HCT116 (cell line): ENCODE measurements around the gene WDR48. TPM values are rescaled to one million over a fixed set of nuclear protein-coding genes. Genes with fewer than 3 reads are reported as not detected.
A peak's percentile ranks its signal among the peaks of the same experiment; 100 is the strongest.

Experiments used
- ATAC-seq: fragments of 200-7000 bp; cut with Tn5 transposase; 2 replicates; pipeline ENCODE4 v1.9.1; 2020; ENCODE audit warnings: mild to moderate bottlenecking, moderate library complexity
- BruUV-seq: library from RNA; stranded (reverse); fragments of 400-500 nt; replicated peaks from 2 replicates; lab custom pipeline; 2021; lab: Mats Ljungman, UMichigan
- CTCF ChIA-PET: fragments of 300-600 bp; sonication (Branson Sonifier 250); formaldehyde crosslinking; loops from one replicate; lab custom pipeline; 2021; ENCODE audit warnings: antibody characterized with exemption; lab: Charles Lee
- POLR2A ChIA-PET: fragments of 300-600, 350-600 bp; sonication (Branson Sonifier 250); formaldehyde crosslinking; loops from one replicate; lab custom pipeline; 2021; ENCODE audit warnings: antibody characterized with exemption; lab: Charles Lee
- RAD21 ChIA-PET, 2 experiments: fragments of 300-600 bp; sonication (Branson Sonifier 250); formaldehyde crosslinking; loops; one replicate each; lab custom pipeline; 2023; ENCODE audit warnings: low total read pairs in 2 of 2; ENCODE audit not compliant: uncharacterized antibody in 2 of 2, unreplicated experiment in 2 of 2, low non-redundant PET in 1 of 2; lab: Charles Lee
- DNase-seq: peaks from one replicate; pipeline ENCODE4 v3.0.0-alpha.2; 2010; ENCODE audit warnings: low read depth, low spot score
- H2AFZ ChIP-seq: fragments of 200-600 bp; shearing (Covaris generic), sonication (generic); 2 replicates; pipeline ENCODE4 v1.6.1; 2017; ENCODE audit warnings: low read depth, mixed run types, mixed read lengths, antibody characterized with exemption, low read length; ENCODE audit not compliant: poor library complexity, severe bottlenecking
- H3K27ac ChIP-seq: 2 replicates; pipeline ENCODE4 v1.5.1; 2012; ENCODE audit warnings: low read depth, low read length
- H3K27me3 ChIP-seq: fragments of 200-600 bp; sonication (generic); 2 replicates; pipeline ENCODE4 v1.6.1; 2016; ENCODE audit warnings: mixed run types, low read length, mixed read lengths; ENCODE audit not compliant: insufficient read depth
- H3K36me3 ChIP-seq, 2 experiments: fragments of 200-500 bp in 1 of 2; fragments of 200-600 bp in 1 of 2; sonication (Bioruptor generic) in 1 of 2; sonication (generic) in 1 of 2; 2 replicates each; pipeline versions ENCODE4 v1.5.1 to v1.6.1; 2014 to 2016; ENCODE audit warnings: low read length in 2 of 2, inconsistent platforms in 1 of 2, mixed read lengths in 1 of 2, mixed run types in 1 of 2; ENCODE audit not compliant: insufficient read depth in 2 of 2, control insufficient read depth in 1 of 2
- H3K4me1 ChIP-seq, 2 experiments: fragments of 200-600 bp in 1 of 2; sonication (generic) in 1 of 2; 2 replicates each; pipeline versions ENCODE4 v1.5.1 to v1.6.1; 2012 to 2017; ENCODE audit warnings: low read length in 2 of 2, inconsistent platforms in 1 of 2, mild to moderate bottlenecking in 1 of 2, mixed read lengths in 1 of 2, mixed run types in 1 of 2, moderate library complexity in 1 of 2; ENCODE audit not compliant: insufficient read depth in 2 of 2, control insufficient read depth in 1 of 2
- H3K4me2 ChIP-seq: fragments of 200-600 bp; sonication (generic); 2 replicates; pipeline ENCODE4 v1.6.1; 2017; ENCODE audit warnings: mixed run types, low read length, mixed read lengths
- H3K4me3 ChIP-seq, 2 experiments: fragments of 200-600 bp in 1 of 2; sonication (generic) in 1 of 2; replicated peaks in 1 of 2; 2 replicates each; pipeline ENCODE4 v1.5.1; 2011 to 2016; ENCODE audit warnings: low read length in 2 of 2, control low read depth in 1 of 2, low read depth in 1 of 2, mild to moderate bottlenecking in 1 of 2, mixed read lengths in 1 of 2, mixed run types in 1 of 2
- H3K79me2 ChIP-seq: fragments of 200-600 bp; sonication (generic); 2 replicates; pipeline ENCODE4 v1.6.1; 2017; ENCODE audit warnings: mild to moderate bottlenecking, mixed run types, low read length, moderate library complexity, mixed read lengths; ENCODE audit not compliant: insufficient read depth
- H3K9ac ChIP-seq: fragments of 200-600 bp; sonication (generic); 2 replicates; pipeline ENCODE4 v1.6.1; 2016; ENCODE audit warnings: low read length, mixed read lengths
- H3K9me2 ChIP-seq: fragments of 200-600 bp; sonication (generic), shearing (Covaris generic); 2 replicates; pipeline ENCODE4 v1.6.1; 2017; ENCODE audit warnings: mixed run types, mild to moderate bottlenecking, moderate library complexity; ENCODE audit not compliant: insufficient read depth
- H3K9me3 ChIP-seq, 2 experiments: fragments of 200-500 bp in 1 of 2; fragments of 200-600 bp in 1 of 2; sonication (Bioruptor generic) in 1 of 2; sonication (generic) in 1 of 2; 2 replicates each; pipeline ENCODE4 v1.6.1; 2014 to 2017; ENCODE audit warnings: low read length in 2 of 2, mixed read lengths in 2 of 2, inconsistent platforms in 1 of 2, low read depth in 1 of 2, mild to moderate bottlenecking in 1 of 2, mixed run types in 1 of 2, moderate library complexity in 1 of 2; ENCODE audit not compliant: control insufficient read depth in 1 of 2, insufficient read depth in 1 of 2
- H4K20me1 ChIP-seq: fragments of 200-600 bp; sonication (generic), shearing (Covaris generic); 2 replicates; pipeline ENCODE4 v1.6.1; 2017; ENCODE audit warnings: mixed run types, mild to moderate bottlenecking, moderate library complexity; ENCODE audit not compliant: insufficient read depth
- CBX3 ChIP-seq: IDR thresholded peaks from 2 replicates; pipeline ENCODE4 v1.6.1; 2012; ENCODE audit warnings: low read depth
- ELF1 ChIP-seq: IDR thresholded peaks from 2 replicates; pipeline ENCODE4 v1.6.1; 2012; ENCODE audit warnings: low read depth, borderline replicate concordance
- EZH2phosphoT487 ChIP-seq: fragments of 200-600 bp; IDR thresholded peaks from 2 replicates; pipeline ENCODE4 v1.6.1; 2018; ENCODE audit warnings: antibody characterized with exemption, borderline replicate concordance
- FOSL1 ChIP-seq: IDR thresholded peaks from 2 replicates; pipeline ENCODE4 v1.6.1; 2012; ENCODE audit warnings: low read depth
- JUND ChIP-seq: IDR thresholded peaks from 2 replicates; pipeline ENCODE4 v1.6.1; 2012
- POLR2AphosphoS5 ChIP-seq: IDR thresholded peaks from 2 replicates; pipeline ENCODE4 v1.6.1; 2011; ENCODE audit warnings: mild to moderate bottlenecking, low read depth, low read length, moderate library complexity
- RAD21 ChIP-seq: IDR thresholded peaks from 2 replicates; pipeline ENCODE4 v1.6.1; 2012; ENCODE audit warnings: low read depth, mild to moderate bottlenecking
- SIN3A ChIP-seq: IDR thresholded peaks from 2 replicates; pipeline ENCODE4 v1.6.1; 2012; ENCODE audit warnings: low read depth
- SP1 ChIP-seq: IDR thresholded peaks from 2 replicates; pipeline ENCODE4 v1.6.1; 2012; ENCODE audit warnings: low read depth
- SRF ChIP-seq: IDR thresholded peaks from 2 replicates; pipeline ENCODE4 v1.6.1; 2012; ENCODE audit warnings: low read depth
- TCF7L2 ChIP-seq: IDR thresholded peaks from 2 replicates; pipeline ENCODE4 v1.7.0; 2011; ENCODE audit warnings: borderline replicate concordance, inconsistent platforms; ENCODE audit not compliant: insufficient read depth, insufficient read length; ENCODE audit errors: extremely low read depth
- YY1 ChIP-seq: IDR thresholded peaks from 2 replicates; pipeline ENCODE4 v1.6.1; 2011; ENCODE audit warnings: low read length, low read depth, moderate library complexity, mild to moderate bottlenecking; ENCODE audit not compliant: insufficient replicate concordance; ENCODE audit errors: extremely low read depth
- intact Hi-C: fragments of 100-400 bp; cut with micrococcal nuclease; formaldehyde crosslinking; loops from 2 replicates; pipeline ENCODE4 v1.10.0; 2022
- total RNA-seq: library from RNA; stranded (reverse); gene quantifications from one replicate; pipeline ENCODE4 v1.2.1, GENCODE V29; 2021; ENCODE audit not compliant: unreplicated experiment
- TF ChIP-seq, protein P1 (sequence below): IDR thresholded peaks from 2 replicates; pipeline ENCODE4 v1.6.1; 2011; ENCODE audit warnings: mild to moderate bottlenecking, low read length, moderate library complexity; ENCODE audit not compliant: insufficient replicate concordance; ENCODE audit errors: extremely low read depth
- TF ChIP-seq, protein P2 (sequence below): IDR thresholded peaks from 2 replicates; pipeline ENCODE4 v1.6.1; 2012

Gene WDR48
- total RNA-seq, 1 experiment from 2014 or later: 35.6 TPM

GRCh38 chr3:39125841-39126500 lies 74.2 kb downstream of the WDR48 start:
- no peaks in the 10 kb centered on the region for H3K9me2 ChIP-seq
- H2AFZ ChIP-seq: peak overlapping the region; percentile 30
- no TSS peak for BruUV-seq
- intact Hi-C loops: loop anchor here (1.0 kb wide), 1 partner anchor 162 kb away; no protein-coding TSS in a partner anchor
- H3K27me3 ChIP-seq: no peaks in the 10 kb centered on the region
- ATAC-seq: peak; percentile 66
- RAD21 ChIA-PET: interaction anchor here (0.7 to 3.9 kb wide), 6 partner anchors 14 to 164 kb away, joined by 3 to 30 read pairs (median 6); no protein-coding TSS in a partner anchor
- peak overlapping the region; percentile 75 for H3K4me2 ChIP-seq
- H4K20me1 ChIP-seq: no peaks in the 10 kb centered on the region
- H3K79me2 ChIP-seq: no peaks in the 10 kb centered on the region
- H3K4me3 ChIP-seq: peak overlapping the region in 1 of 2 experiments; percentile 1; a peak in 1 of 4 replicates
- no peaks in the 10 kb centered on the region for H3K36me3 ChIP-seq
- no peaks in the 10 kb centered on the region for H3K9me3 ChIP-seq
- DNase-seq: no peak
- H3K9ac ChIP-seq: peak overlapping the region; percentile 31
- peaks cover 24 to 27% of the 10 kb centered on the region in 2 experiments for H3K4me1 ChIP-seq
- TF ChIP-seq, protein P1, sequence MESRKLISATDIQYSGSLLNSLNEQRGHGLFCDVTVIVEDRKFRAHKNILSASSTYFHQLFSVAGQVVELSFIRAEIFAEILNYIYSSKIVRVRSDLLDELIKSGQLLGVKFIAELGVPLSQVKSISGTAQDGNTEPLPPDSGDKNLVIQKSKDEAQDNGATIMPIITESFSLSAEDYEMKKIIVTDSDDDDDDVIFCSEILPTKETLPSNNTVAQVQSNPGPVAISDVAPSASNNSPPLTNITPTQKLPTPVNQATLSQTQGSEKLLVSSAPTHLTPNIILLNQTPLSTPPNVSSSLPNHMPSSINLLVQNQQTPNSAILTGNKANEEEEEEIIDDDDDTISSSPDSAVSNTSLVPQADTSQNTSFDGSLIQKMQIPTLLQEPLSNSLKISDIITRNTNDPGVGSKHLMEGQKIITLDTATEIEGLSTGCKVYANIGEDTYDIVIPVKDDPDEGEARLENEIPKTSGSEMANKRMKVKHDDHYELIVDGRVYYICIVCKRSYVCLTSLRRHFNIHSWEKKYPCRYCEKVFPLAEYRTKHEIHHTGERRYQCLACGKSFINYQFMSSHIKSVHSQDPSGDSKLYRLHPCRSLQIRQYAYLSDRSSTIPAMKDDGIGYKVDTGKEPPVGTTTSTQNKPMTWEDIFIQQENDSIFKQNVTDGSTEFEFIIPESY: no peak
- TF ChIP-seq CBX3: no peak
- no peak for TF ChIP-seq ELF1
- no peak for TF ChIP-seq SRF
- no peak for TF ChIP-seq POLR2AphosphoS5
- TF ChIP-seq RAD21: no peak
- peak; percentile 68 for TF ChIP-seq FOSL1
- no peak for TF ChIP-seq EZH2phosphoT487
- TF ChIP-seq TCF7L2: no peak
- TF ChIP-seq SIN3A: no peak
- peak; percentile 70; the same call in 1 of the 2 replicates for TF ChIP-seq JUND
- peak; percentile 70 for TF ChIP-seq SP1
- TF ChIP-seq, protein P2, sequence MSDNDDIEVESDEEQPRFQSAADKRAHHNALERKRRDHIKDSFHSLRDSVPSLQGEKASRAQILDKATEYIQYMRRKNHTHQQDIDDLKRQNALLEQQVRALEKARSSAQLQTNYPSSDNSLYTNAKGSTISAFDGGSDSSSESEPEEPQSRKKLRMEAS: 0 out of 2 replicates have a peak, but pooled peaks have one; percentile 30
- TF ChIP-seq YY1: no peak
- CTCF ChIA-PET: interaction anchor here (0.7 to 6.7 kb wide), 10 partner anchors 10 to 252 kb away, joined by 3 to 184 read pairs (median 4); partner anchors contain the start of genes GORASP1 and TTC21A
- POLR2A ChIA-PET: no interaction called here
- peak overlapping the region; percentile 39 for H3K27ac ChIP-seq
